Endothelial cell of umbilical vein (primary cell): ENCODE measurements around the gene P2RX3. TPM values are rescaled to one million over a fixed set of nuclear protein-coding genes. Genes with fewer than 3 reads are reported as not detected.

Experiments
- BruUV-seq: library from RNA; stranded (reverse); fragments of 400-500 nt; replicated peaks from 2 replicates; lab custom pipeline; 2021; lab: Mats Ljungman, UMichigan
- CTCF ChIA-PET: fragments of 300-600, 350-600 bp; sonication (Branson Sonifier 250); formaldehyde crosslinking; loops from one replicate; lab custom pipeline; 2021; ENCODE audit warnings: antibody characterized with exemption, inconsistent platforms; lab: Charles Lee
- POLR2A ChIA-PET: fragments of 300-600, 350-600 bp; sonication (Branson Sonifier 250); formaldehyde crosslinking; loops from one replicate; lab custom pipeline; 2021; ENCODE audit warnings: antibody characterized with exemption, inconsistent platforms; lab: Charles Lee
- DNase-seq: peaks from one replicate; pipeline ENCODE4 v3.0.0-alpha.2; 2011; ENCODE audit warnings: low read depth, low spot score
- FAIRE-seq: peaks from 2 replicates; lab custom pipeline; 2011; peaks lifted over from hg19 to GRCh38; lab: Jason Lieb, UNC
- H2AFZ ChIP-seq: 2 replicates; pipeline ENCODE4 v1.6.0; 2012; ENCODE audit warnings: low read depth, low read length, control low read depth, inconsistent platforms
- H3K27ac ChIP-seq: 2 replicates; pipeline ENCODE4 v1.5.1; 2011; ENCODE audit warnings: low read depth, mild to moderate bottlenecking, control low read depth, low read length, moderate library complexity; ENCODE audit not compliant: insufficient read depth
- H3K27me3 ChIP-seq, 2 experiments: 2 replicates each; pipeline versions ENCODE4 v1.6.0 to v1.6.1; 2011; ENCODE audit warnings: low read length in 2 of 2, mixed read lengths in 1 of 2; ENCODE audit not compliant: control insufficient read depth in 2 of 2, insufficient read depth in 2 of 2
- H3K36me3 ChIP-seq, 2 experiments: 2 replicates in 1 of 2; 3 replicates in 1 of 2; pipeline ENCODE4 v1.5.1; 2011; ENCODE audit warnings: low read length in 2 of 2, mild to moderate bottlenecking in 1 of 2, moderate library complexity in 1 of 2; ENCODE audit not compliant: control insufficient read depth in 2 of 2, insufficient read depth in 2 of 2; ENCODE audit errors: extremely low read depth in 1 of 2
- H3K4me1 ChIP-seq: 3 replicates; pipeline ENCODE4 v1.5.1; 2011; ENCODE audit warnings: mild to moderate bottlenecking, low read length; ENCODE audit not compliant: control insufficient read depth, insufficient read depth; ENCODE audit errors: extremely low read depth
- H3K4me2 ChIP-seq: 2 replicates; pipeline ENCODE4 v1.6.1; 2011; ENCODE audit warnings: low read length, control low read depth, mixed read lengths; ENCODE audit not compliant: insufficient read depth
- H3K4me3 ChIP-seq, 3 experiments: fragments of 200-600 bp in 1 of 3; sonication (generic), shearing (Covaris generic) in 1 of 3; replicated peaks in 1 of 3; 2 replicates each; pipeline ENCODE4 v1.5.1; 2011 to 2016; ENCODE audit warnings: control low read depth in 3 of 3, low read length in 3 of 3, mild to moderate bottlenecking in 2 of 3, inconsistent platforms in 1 of 3, low read depth in 1 of 3, moderate library complexity in 1 of 3; ENCODE audit not compliant: insufficient read depth in 1 of 3
- H3K79me2 ChIP-seq: 2 replicates; pipeline ENCODE4 v1.6.0; 2012; ENCODE audit warnings: low read length, inconsistent platforms; ENCODE audit not compliant: control insufficient read depth, insufficient read depth
- H3K9ac ChIP-seq: replicated peaks from 2 replicates; pipeline ENCODE3; 2011; ENCODE audit warnings: low read length, control low read depth; ENCODE audit not compliant: insufficient read depth; ENCODE audit errors: extremely low read depth
- H3K9me1 ChIP-seq: replicated peaks from 3 replicates; pipeline ENCODE4 v1.6.0; 2011; ENCODE audit warnings: mild to moderate bottlenecking, low read length; ENCODE audit not compliant: control insufficient read depth, insufficient read depth; ENCODE audit errors: extremely low read depth
- H3K9me3 ChIP-seq: replicated peaks from 2 replicates; pipeline ENCODE4 v1.5.1; 2012; ENCODE audit warnings: low read length, inconsistent platforms; ENCODE audit not compliant: control insufficient read depth, insufficient read depth
- H4K20me1 ChIP-seq: replicated peaks from 2 replicates; pipeline ENCODE3; 2011; ENCODE audit warnings: mild to moderate bottlenecking, low read length; ENCODE audit not compliant: control insufficient read depth, insufficient read depth; ENCODE audit errors: extremely low read depth
- CTCF ChIP-seq, 2 donors: IDR thresholded peaks; 1 replicate in 1 of 2; 2 replicates in 1 of 2; pipeline ENCODE4 v1.5.1; 2011; ENCODE audit warnings: low read length in 2 of 2, mild to moderate bottlenecking in 2 of 2, moderate library complexity in 2 of 2, control low read depth in 1 of 2, inconsistent platforms in 1 of 2, low read depth in 1 of 2; ENCODE audit not compliant: insufficient read depth in 1 of 2; ENCODE audit errors: extremely low read depth in 1 of 2
- EZH2 ChIP-seq: IDR thresholded peaks from 2 replicates; pipeline ENCODE4 v1.6.1; 2012; ENCODE audit warnings: borderline replicate concordance, low read depth, mild to moderate bottlenecking, moderate library complexity, low read length, inconsistent platforms; ENCODE audit not compliant: severe bottlenecking
- FOS ChIP-seq: IDR thresholded peaks from 2 replicates; pipeline ENCODE4 v1.6.1; 2011; ENCODE audit warnings: mild to moderate bottlenecking, low read length, moderate library complexity, borderline replicate concordance; ENCODE audit not compliant: insufficient read depth
- GATA2 ChIP-seq: IDR thresholded peaks from 2 replicates; pipeline ENCODE4 v1.7.0; 2011; ENCODE audit warnings: low read depth, mild to moderate bottlenecking, moderate library complexity, mixed read lengths, low read length; ENCODE audit not compliant: insufficient read length, insufficient read depth
- JUN ChIP-seq: IDR thresholded peaks from 2 replicates; pipeline ENCODE4 v1.6.1; 2011; ENCODE audit warnings: borderline replicate concordance, low read depth; ENCODE audit not compliant: insufficient read length, insufficient read depth
- MAX ChIP-seq: IDR thresholded peaks from 2 replicates; pipeline ENCODE4 v1.6.1; 2011; ENCODE audit not compliant: insufficient read depth, insufficient read length
- MYC ChIP-seq: IDR thresholded peaks from one replicate; pipeline ENCODE4 v1.6.1; 2011; ENCODE audit warnings: mild to moderate bottlenecking, low read depth, low read length
- POLR2A ChIP-seq: IDR thresholded peaks from 2 replicates; pipeline ENCODE4 v1.6.1; 2012; ENCODE audit warnings: low read depth, mild to moderate bottlenecking, control low read depth, low read length
- POLR2AphosphoS5 ChIP-seq: IDR thresholded peaks from 2 replicates; pipeline ENCODE4 v1.6.1; 2012; ENCODE audit warnings: low read depth, mild to moderate bottlenecking, control low read depth, low read length, moderate library complexity; ENCODE audit not compliant: insufficient read depth
- dilution Hi-C: fragments of 300-500 bp; cut with MboI; formaldehyde crosslinking; loops from one replicate; pipeline ENCODE4 v1.15.0; 2019; ENCODE audit warnings: low sequenced_read_pairs; ENCODE audit not compliant: extremely low pct_ligation_motif_present
- intact Hi-C: fragments of 100-400 bp; cut with micrococcal nuclease; formaldehyde crosslinking; loops from one replicate; pipeline ENCODE4 v1.10.0; 2022
- polyA plus RNA-seq, 4 experiments: library from polyadenylated mRNA; depleted of rRNA in 3 of 4; stranded (reverse) in 3 of 4; unstranded in 1 of 4; fragments of >200 nt; gene quantifications; 2 replicates each; pipeline versions ENCODE4 v1.2.1 to v1.2.3, GENCODE V29; 2011 to 2012; ENCODE audit warnings: missing spikeins in 1 of 4
- total RNA-seq: library from RNA; stranded (reverse); gene quantifications from 2 replicates; pipeline ENCODE4 v1.2.3, GENCODE V29; 2021

Gene P2RX3
- total and polyA plus RNA-seq, 2 donors (not counting 3 experiments of a cell fraction or from before 2014, with no cell fraction given) = not detected

- Histone ChIP-seq H3K4me2 (no peak overlapping the region), H3K4me1 (peaks cover 23% of the 10 kb centered on the region), H3K36me3 (peaks cover 34 to 44% of the 10 kb centered on the region in 2 experiments), H3K27ac (no peak overlapping the region), H3K27me3 (no peaks in the 10 kb centered on the region), H3K79me2 (peaks cover 23% of the 10 kb centered on the region), H2AFZ (no peak overlapping the region), H4K20me1 (no peaks in the 10 kb centered on the region), H3K9me1 (no peaks in the 10 kb centered on the region), H3K9ac (no peak overlapping the region), H3K4me3 (no peak overlapping the region), H3K9me3 (no peaks in the 10 kb centered on the region)
- no TSS peak for BruUV-seq
- ChIA-PET CTCF (no interaction called here), POLR2A (no interaction called here)
- no peak for DNase-seq
- TF ChIP-seq CTCF (IDR thresholded peaks at IDR 0.05; ENCODE audit: extremely low read depth in 1 of 2, insufficient read depth in 1 of 2, low read depth in 1 of 2, low read length in 2 of 2) (no peak), GATA2 (no peak), EZH2 (no peak), POLR2A (no peak), MAX (no peak), MYC (no peak), POLR2AphosphoS5 (no peak), JUN (no peak), FOS (no peak)
- intact Hi-C loops = no loop called here
- FAIRE-seq = no peak
- dilution Hi-C loops = no loop called here
These were observed 8.1 kb upstream of the P2RX3 start for GRCh38 chr11:57330029-57330428.
